ENCODE measurements around the gene AP4S1.

- TF ChIP-seq POLR2AphosphoS5 (IDR thresholded peaks at IDR 0.05; ENCODE audit: low read depth, low read length) (no peak), POU2F2 (IDR thresholded peaks at IDR 0.05; ENCODE audit: low read depth, low read length) (no peak), POLR2A (IDR thresholded peaks at IDR 0.05; ENCODE audit: low read depth, low read length) (no peak), TAF1 (IDR thresholded peaks at IDR 0.05; ENCODE audit: low read depth, low read length) (no peak), PAX5 (IDR thresholded peaks at IDR 0.05; ENCODE audit: insufficient read depth, low read length, severe bottlenecking) (no peak)
Observed at GRCh38 chr14:31060253-31060875, 34.9 kb downstream of the AP4S1 start.
